IMR-90 (cell line): ENCODE results near the gene KCNMA1. TPM values are rescaled to one million over a fixed set of nuclear protein-coding genes. Genes with fewer than 3 reads are reported as not detected.

Experiments used
- ATAC-seq: fragments of 200-7000 bp; cut with Tn5 transposase; 2 replicates; pipeline ENCODE4 v1.9.1; 2020; ENCODE audit warnings: low read depth, mild to moderate bottlenecking, moderate library complexity
- BruUV-seq: library from RNA; stranded (reverse); fragments of 400-500 nt; replicated peaks from 2 replicates; lab custom pipeline; 2021; lab: Mats Ljungman, UMichigan
- CTCF ChIA-PET: fragments of 300-600 bp; formaldehyde crosslinking; extraction: SDS; loops from one replicate; lab custom pipeline; 2021; ENCODE audit warnings: antibody characterized with exemption; lab: Yijun Ruan, JAX
- POLR2A ChIA-PET: fragments of 300-600 bp; sonication (Branson Sonifier 250); formaldehyde crosslinking; loops from one replicate; lab custom pipeline; 2022; ENCODE audit warnings: antibody characterized with exemption; ENCODE audit not compliant: unreplicated experiment; lab: Charles Lee
- DNase-seq: peaks from one replicate; pipeline ENCODE4 v3.0.0; 2013
- H2AFZ ChIP-seq: replicated peaks from 2 replicates; pipeline ENCODE3; 2013; ENCODE audit warnings: low read length, mild to moderate bottlenecking; ENCODE audit not compliant: poor library complexity
- H2AK5ac ChIP-seq: 2 replicates; pipeline ENCODE4 v1.6.1; 2013; ENCODE audit warnings: low read depth, low read length, inconsistent platforms
- H2AK9ac ChIP-seq: replicated peaks from 2 replicates; pipeline ENCODE3; 2013; ENCODE audit warnings: mild to moderate bottlenecking, low read depth, low read length, moderate library complexity; ENCODE audit not compliant: poor library complexity
- H2BK120ac ChIP-seq: 2 replicates; pipeline ENCODE4 v1.6.1; 2013; ENCODE audit warnings: low read depth, low read length, inconsistent platforms
- H2BK15ac ChIP-seq: 3 replicates; pipeline ENCODE4 v1.6.1; 2013; ENCODE audit warnings: low read depth, low read length, inconsistent platforms
- H2BK20ac ChIP-seq: 2 replicates; pipeline ENCODE4 v1.6.1; 2013; ENCODE audit warnings: low read depth, mild to moderate bottlenecking, inconsistent platforms, low read length, moderate library complexity
- H2BK5ac ChIP-seq: 2 replicates; pipeline ENCODE4 v1.6.1; 2013; ENCODE audit warnings: mild to moderate bottlenecking, low read depth, low read length, inconsistent platforms; ENCODE audit not compliant: poor library complexity, severe bottlenecking
- H3K14ac ChIP-seq: replicated peaks from 2 replicates; pipeline ENCODE4 v1.6.1; 2013; ENCODE audit warnings: low read depth, low read length, inconsistent platforms
- H3K18ac ChIP-seq: 2 replicates; pipeline ENCODE4 v1.6.1; 2013; ENCODE audit warnings: low read depth, low read length, control low read depth
- H3K23ac ChIP-seq: 2 replicates; pipeline ENCODE4 v1.6.1; 2013; ENCODE audit warnings: low read depth, low read length, inconsistent platforms
- H3K27ac ChIP-seq: 2 replicates; pipeline ENCODE4 v1.5.1; 2013; ENCODE audit warnings: mild to moderate bottlenecking, control low read depth, low read length; ENCODE audit not compliant: insufficient read depth
- H3K27me3 ChIP-seq: 2 replicates; pipeline ENCODE4 v1.6.1; 2013; ENCODE audit warnings: low read length; ENCODE audit not compliant: control insufficient read depth, insufficient read depth
- H3K36me3 ChIP-seq: 2 replicates; pipeline ENCODE4 v1.6.1; 2013; ENCODE audit warnings: low read length, mixed read lengths; ENCODE audit not compliant: control insufficient read depth, insufficient read depth
- H3K4ac ChIP-seq: 2 replicates; pipeline ENCODE4 v1.6.1; 2013; ENCODE audit warnings: low read depth, low read length, inconsistent platforms
- H3K4me1 ChIP-seq: 2 replicates; pipeline ENCODE4 v1.6.1; 2013; ENCODE audit warnings: low read length, mixed read lengths; ENCODE audit not compliant: control insufficient read depth, insufficient read depth
- H3K4me2 ChIP-seq: 2 replicates; pipeline ENCODE4 v1.6.1; 2013; ENCODE audit warnings: low read depth, mild to moderate bottlenecking, control low read depth, low read length, moderate library complexity
- H3K4me3 ChIP-seq: 2 replicates; pipeline ENCODE4 v1.5.1; 2013; ENCODE audit warnings: low read depth, mild to moderate bottlenecking, control low read depth, low read length, moderate library complexity; ENCODE audit not compliant: insufficient read depth
- H3K56ac ChIP-seq: 2 replicates; pipeline ENCODE4 v1.6.1; 2013; ENCODE audit warnings: low read length, inconsistent platforms; ENCODE audit not compliant: insufficient read depth; ENCODE audit errors: extremely low read depth
- H3K79me1 ChIP-seq, 2 experiments: 2 replicates each; pipeline ENCODE4 v1.6.1; 2013; ENCODE audit warnings: low read length in 2 of 2, inconsistent platforms in 1 of 2, low read depth in 1 of 2
- H3K9ac ChIP-seq: 2 replicates; pipeline ENCODE4 v1.6.1; 2013; ENCODE audit warnings: low read depth, low read length, control low read depth
- H3K9me1 ChIP-seq: 2 replicates; pipeline ENCODE4 v1.6.1; 2013; ENCODE audit warnings: low read length, inconsistent platforms; ENCODE audit not compliant: insufficient read depth
- H3K9me3 ChIP-seq: 2 replicates; pipeline ENCODE4 v1.6.1; 2013; ENCODE audit warnings: low read length; ENCODE audit not compliant: control insufficient read depth, insufficient read depth
- H4K20me1 ChIP-seq: 2 replicates; pipeline ENCODE4 v1.6.1; 2013; ENCODE audit warnings: low read length, inconsistent platforms; ENCODE audit not compliant: insufficient read depth
- H4K5ac ChIP-seq: 2 replicates; pipeline ENCODE4 v1.6.1; 2013; ENCODE audit warnings: mild to moderate bottlenecking, low read depth, low read length, control low read depth
- H4K8ac ChIP-seq, 2 experiments: 2 replicates each; pipeline ENCODE4 v1.6.1; 2013; ENCODE audit warnings: low read depth in 2 of 2, low read length in 2 of 2, control low read depth in 1 of 2, inconsistent platforms in 1 of 2
- H4K91ac ChIP-seq: 2 replicates; pipeline ENCODE4 v1.6.1; 2013; ENCODE audit warnings: low read depth, low read length, inconsistent platforms; ENCODE audit not compliant: insufficient read depth
- BHLHE40 ChIP-seq: fragments of 150-350 bp; IDR thresholded peaks from 2 replicates; pipeline ENCODE4 v1.6.1; 2016; ENCODE audit warnings: mild to moderate bottlenecking, low read depth, low read length
- MXI1 ChIP-seq: IDR thresholded peaks from 2 replicates; pipeline ENCODE4 v1.6.1; 2012; ENCODE audit warnings: low read depth, mild to moderate bottlenecking, low read length, moderate library complexity, borderline replicate concordance
- NFE2L2 ChIP-seq: fragments of 150-350 bp; IDR thresholded peaks from 2 replicates; pipeline ENCODE4 v1.6.1; 2016; ENCODE audit warnings: low read depth, mild to moderate bottlenecking, low read length
- RAD21 ChIP-seq: IDR thresholded peaks from 2 replicates; pipeline ENCODE4 v1.6.1; 2012; ENCODE audit warnings: low read length, improper control_type of control experiment
- WGBS, 2 experiments: methylation state at CpG; one replicate each; pipeline versions ENCODE4 v1.1.5 to v1.1.7; 2013; ENCODE audit warnings: missing lambda C conversion rate in 2 of 2; ENCODE audit not compliant: insufficient read length in 1 of 2; ENCODE audit errors: extremely low coverage in 2 of 2; 5-methylcytosine and 5-hydroxymethylcytosine counted together
- dilution Hi-C: fragments of 300-500 bp; cut with HindIII; formaldehyde crosslinking; loops from one replicate; pipeline ENCODE4 v1.14.3; 2018; ENCODE audit warnings: low sequenced_read_pairs; ENCODE audit not compliant: unreplicated experiment
- in situ Hi-C: fragments of 300-500 bp; cut with MboI; formaldehyde crosslinking; loops from 3 replicates; pipeline ENCODE4 v1.14.3; 2019; ENCODE audit warnings: low sequenced_read_pairs, inconsistent platforms, mixed read lengths
- intact Hi-C: fragments of 100-400 bp; cut with micrococcal nuclease; formaldehyde crosslinking; loops from 2 replicates; pipeline ENCODE4 v1.10.0; 2022
- polyA plus RNA-seq, 3 experiments: library from polyadenylated mRNA; depleted of rRNA; stranded (reverse); fragments of >200 nt; gene quantifications; 2 replicates each; pipeline ENCODE4 v1.2.3, GENCODE V29; 2012; ENCODE audit warnings: low replicate concordance in 1 of 3
- total RNA-seq: library from RNA; depleted of rRNA; stranded (reverse); fragments of >200 nt; gene quantifications from 2 replicates; pipeline ENCODE4 v1.2.3, GENCODE V29; 2012

The KCNMA1 gene
- total and polyA plus RNA-seq, 2 of the 4 experiments (the other 2 are of a cell fraction), result 25.6 to 29.6 TPM

- Histone ChIP-seq H2BK20ac (peak overlapping the region; percentile 57), H3K9ac (no peak overlapping the region), H3K14ac (peak overlapping the region; percentile 65; the same call in 1 of the 2 replicates), H3K4me2 (no peak overlapping the region; the same call in 1 of the 2 replicates), H3K9me1 (peaks cover 25% of the 10 kb centered on the region), H3K9me3 (no peaks in the 10 kb centered on the region), H4K8ac (peak overlapping the region in 1 of 2 experiments; percentile 52; a peak in 2 of 4 replicates), H3K4me3 (no peak overlapping the region), H2AK9ac (peak overlapping the region; percentile 86), H2AFZ (peak overlapping the region; percentile 71), H3K18ac (peak overlapping the region; percentile 51; the same call in 1 of the 2 replicates), H4K91ac (0 out of 2 replicates have a peak overlapping the region, but pooled peaks have one; percentile 59), H4K20me1 (peaks cover 8% of the 10 kb centered on the region; the same call in 1 of the 2 replicates), H3K4me1 (peaks cover 16% of the 10 kb centered on the region), H2BK120ac (peak overlapping the region; percentile 57), H2BK15ac (peak overlapping the region; percentile 81; the same call in 2 of the 3 replicates), H3K56ac (no peak overlapping the region), H2AK5ac (peak overlapping the region; percentile 69; the same call in 1 of the 2 replicates), H3K27me3 (no peaks in the 10 kb centered on the region), H4K5ac (no peak overlapping the region), H3K23ac (peak overlapping the region; percentile 26; the same call in 1 of the 2 replicates), H2BK5ac (peak overlapping the region; percentile 71), H3K4ac (peak overlapping the region; percentile 81), H3K36me3 (no peaks in the 10 kb centered on the region), H3K27ac (no peak overlapping the region; the same call in 1 of the 2 replicates), H3K79me1 (peaks cover 0 to 5% of the 10 kb centered on the region in 2 experiments; a peak in 1 of 4 replicates)
- ChIA-PET CTCF (no interaction called here), POLR2A (no interaction called here)
- BruUV-seq, result no TSS peak
- WGBS, 2 experiments, result 0% methylated on average over 1 of the region's 5 CpGs; no CpG with 5 or more reads in 1 of the 2 experiments
- intact Hi-C loops (no loop called here), in situ Hi-C loops (no loop called here), dilution Hi-C loops (no loop called here)
- ATAC-seq (peak; percentile 36), DNase-seq (peak; percentile 75)
- TF ChIP-seq RAD21 (no peak), NFE2L2 (no peak), BHLHE40 (no peak), MXI1 (no peak)
Observed at GRCh38 chr10:77156406-77156879, 481.2 kb downstream of the KCNMA1 start.
